Lung (tissue), 12 donors: ENCODE measurements around the gene IRF8. TPM values are rescaled to one million over a fixed set of nuclear protein-coding genes. Genes with fewer than 3 reads are reported as not detected.

Source experiments
- ATAC-seq: fragments of 200-7000 bp; cut with Tn5 transposase; one replicate; pipeline ENCODE4 v1.9.1; 2020; ENCODE audit warnings: moderate number of reproducible peaks; ENCODE audit not compliant: insufficient read depth, low FRiP score
- DNase-seq, 3 donors: peaks; one replicate each; pipeline ENCODE4 v3.0.0-alpha.2; 2013 to 2017
- H3K27ac ChIP-seq, 2 donors: one replicate each; pipeline ENCODE4 v1.5.1; 2013; ENCODE audit warnings: mild to moderate bottlenecking in 2 of 2, moderate library complexity in 2 of 2, control low read depth in 1 of 2, inconsistent platforms in 1 of 2, low read depth in 1 of 2, low read length in 1 of 2
- H3K27me3 ChIP-seq, 3 donors: one replicate each; pipeline ENCODE4 v1.5.1; 2013; ENCODE audit warnings: low read length in 2 of 3; ENCODE audit not compliant: control insufficient read depth in 3 of 3, insufficient read depth in 3 of 3
- H3K36me3 ChIP-seq, 4 donors: one replicate each; pipeline ENCODE4 v1.5.1; 2013; ENCODE audit warnings: low read length in 4 of 4, mild to moderate bottlenecking in 1 of 4, moderate library complexity in 1 of 4; ENCODE audit not compliant: control insufficient read depth in 4 of 4, insufficient read depth in 4 of 4
- H3K4me1 ChIP-seq, 5 donors: one replicate each; pipeline ENCODE4 v1.5.1; 2013; ENCODE audit warnings: low read length in 5 of 5, mild to moderate bottlenecking in 2 of 5, moderate library complexity in 1 of 5; ENCODE audit not compliant: control insufficient read depth in 5 of 5, insufficient read depth in 5 of 5
- H3K4me3 ChIP-seq: one replicate; pipeline ENCODE4 v1.5.1; 2013; ENCODE audit warnings: mild to moderate bottlenecking, control low read depth, moderate library complexity
- H3K9ac ChIP-seq, 2 donors: one replicate each; pipeline ENCODE4 v1.5.1; 2013; ENCODE audit warnings: low read length in 2 of 2, control low read depth in 1 of 2; ENCODE audit not compliant: insufficient read depth in 1 of 2
- H3K9me3 ChIP-seq, 4 donors: one replicate each; pipeline ENCODE4 v1.5.1; 2013; ENCODE audit warnings: low read length in 3 of 4, mild to moderate bottlenecking in 1 of 4, moderate library complexity in 1 of 4; ENCODE audit not compliant: control insufficient read depth in 4 of 4, insufficient read depth in 3 of 4
- CTCF ChIP-seq: IDR thresholded peaks from 2 replicates; pipeline ENCODE4 v1.5.1; 2012; ENCODE audit warnings: mild to moderate bottlenecking; ENCODE audit errors: control extremely low read depth, extremely low read depth
- WGBS, 2 donors: extraction: QIAGEN DNeasy Blood & Tissue Kit; methylation state at CpG; one replicate each; pipeline ENCODE4 v1.1.7; 2013; 5-methylcytosine and 5-hydroxymethylcytosine counted together
- polyA plus RNA-seq, 2 donors: library from polyadenylated mRNA; stranded (reverse); fragments of 200-250 nt; gene quantifications; one replicate each; pipeline ENCODE4 v1.2.1, GENCODE V29; 2013
- total RNA-seq, 2 donors: library from RNA; depleted of rRNA in 1 of 2; stranded (reverse); fragments of >200 nt in 1 of 2; gene quantifications; one replicate each; pipeline ENCODE4 v1.2.1, GENCODE V29; 2014 to 2021
- donor health status: control.
- donor health status: control.
- donor health status: Bipolar disorder and iron deficiency.
- donor health status: healthy.
- donor health status: DM: yes; HTN: yes; CAD: no.

Gene IRF8
- total and polyA plus RNA-seq, 4 donors: 7.3 to 48.3 (median 37.0) TPM

- ATAC-seq (no peak), DNase-seq (no peak)
- no peaks in the 10 kb centered on the region for H3K9me3 ChIP-seq
- no peaks in the 10 kb centered on the region for H3K27me3 ChIP-seq
- 82 to 89% methylated on average over 16 of the region's 16 CpGs for WGBS, 2 donors
- H3K36me3 ChIP-seq: no peaks in the 10 kb centered on the region
- H3K4me3 ChIP-seq: no peak overlapping the region
- H3K4me1 ChIP-seq: no peaks in the 10 kb centered on the region
- TF ChIP-seq CTCF: no peak
- no peak overlapping the region for H3K9ac ChIP-seq
- H3K27ac ChIP-seq: no peak overlapping the region
Observed at GRCh38 chr16:85861095-85861825, 37.7 kb upstream of the IRF8 start.

GRCh38 chr16:85862476-85863383 lies 36.2 kb upstream of the IRF8 start:
- no peaks in the 10 kb centered on the region for H3K9me3 ChIP-seq
- DNase-seq: no peak
- no peaks in the 10 kb centered on the region for H3K4me1 ChIP-seq
- 89 to 91% methylated on average over 19 of the region's 19 CpGs for WGBS, 2 donors
- H3K27ac ChIP-seq: no peak overlapping the region
- no peak overlapping the region for H3K4me3 ChIP-seq
- TF ChIP-seq CTCF: no peak
- ATAC-seq: no peak
- H3K9ac ChIP-seq: no peak overlapping the region
- no peaks in the 10 kb centered on the region for H3K36me3 ChIP-seq
- H3K27me3 ChIP-seq: no peaks in the 10 kb centered on the region

GRCh38 chr16:85863384-85863774 lies 35.6 kb upstream of the IRF8 start:
- H3K27ac ChIP-seq: no peak overlapping the region
- H3K27me3 ChIP-seq: no peaks in the 10 kb centered on the region
- no peak for DNase-seq
- TF ChIP-seq CTCF: no peak
- no peaks in the 10 kb centered on the region for H3K4me1 ChIP-seq
- ATAC-seq: no peak
- no peaks in the 10 kb centered on the region for H3K9me3 ChIP-seq
- 91 to 97% methylated on average over 5 of the region's 5 CpGs for WGBS, 2 donors
- no peaks in the 10 kb centered on the region for H3K36me3 ChIP-seq
- no peak overlapping the region for H3K9ac ChIP-seq
- no peak overlapping the region for H3K4me3 ChIP-seq
